ENCODE data around the gene SLC66A1.

Gene SLC66A1

DNA sequence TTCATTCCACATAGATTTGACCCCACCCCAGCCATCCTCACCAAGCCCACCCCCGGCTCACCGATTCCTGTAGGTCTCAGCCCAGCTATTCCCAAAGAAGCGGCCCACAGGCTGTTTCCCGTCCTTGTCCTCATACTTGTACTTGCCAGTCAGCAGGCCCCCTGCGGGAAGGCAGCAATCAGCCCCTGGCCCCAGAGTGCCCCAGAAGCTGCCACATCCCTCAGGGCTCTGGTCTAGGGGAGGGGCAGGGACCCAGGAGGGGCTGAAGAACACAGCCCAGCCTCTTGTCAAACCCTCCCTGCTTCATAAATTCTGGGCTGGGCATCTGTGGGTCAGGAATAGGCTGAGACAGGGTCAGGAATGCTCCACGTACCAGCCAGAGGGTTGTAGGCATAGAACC lies 5.2 kb upstream of the SLC66A1 start:
- no peak for FAIRE-seq

DNA sequence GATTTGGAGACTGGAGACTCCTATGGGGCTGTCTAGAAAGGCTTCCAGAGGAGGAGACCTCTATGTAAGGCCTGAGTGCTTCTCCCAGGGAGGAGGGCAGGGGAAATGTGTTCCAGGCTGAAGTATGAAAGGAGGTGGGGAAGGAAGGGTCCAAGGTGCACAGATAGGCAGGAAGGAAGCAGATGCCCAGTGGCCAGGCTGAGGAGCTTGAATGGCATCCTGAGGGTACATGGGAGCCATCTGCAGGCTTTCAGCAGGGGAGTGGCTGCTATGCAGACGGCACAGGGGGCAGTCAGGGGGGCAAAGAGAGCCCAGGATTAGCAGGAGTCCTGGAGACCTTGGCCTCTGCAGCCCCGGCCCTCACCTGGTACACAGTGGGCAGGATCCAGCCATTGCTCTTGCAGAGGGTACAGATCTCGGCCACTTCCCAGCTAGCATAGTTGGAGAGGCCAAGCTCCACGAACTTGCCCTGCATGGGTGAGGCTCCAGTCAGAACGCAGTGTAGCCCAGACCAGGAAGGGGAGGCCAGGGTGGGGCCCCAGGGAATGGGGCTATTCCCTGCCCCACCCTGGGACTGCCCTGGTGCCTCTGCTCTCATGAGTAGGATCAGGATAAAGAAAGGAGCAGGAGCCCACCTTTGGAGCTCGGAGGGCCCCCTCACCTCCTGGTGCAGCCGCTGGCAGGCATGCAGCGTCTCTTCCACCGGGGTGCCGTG lies 4.2 kb upstream of the SLC66A1 start:
- no peak for FAIRE-seq

DNA sequence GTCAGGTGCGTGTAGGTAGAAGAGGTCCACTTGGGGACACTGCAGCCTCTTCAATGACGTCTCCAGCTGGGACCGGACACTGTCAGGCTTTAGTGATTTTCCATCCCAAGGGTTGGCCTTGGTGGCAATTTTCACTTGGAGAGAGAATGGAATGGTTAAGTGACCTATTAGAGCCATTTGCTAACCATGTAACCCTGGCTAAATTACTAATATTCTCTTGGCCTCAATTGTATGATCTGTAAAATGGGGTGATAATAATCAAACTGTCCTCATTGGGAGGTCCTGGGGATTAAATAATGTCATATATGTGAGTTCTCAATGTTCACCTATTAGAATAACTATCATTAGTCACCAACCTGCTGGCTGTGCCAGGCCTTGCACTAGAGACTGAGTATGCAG lies 3.6 kb upstream of the SLC66A1 start:
- FAIRE-seq, result no peak

DNA sequence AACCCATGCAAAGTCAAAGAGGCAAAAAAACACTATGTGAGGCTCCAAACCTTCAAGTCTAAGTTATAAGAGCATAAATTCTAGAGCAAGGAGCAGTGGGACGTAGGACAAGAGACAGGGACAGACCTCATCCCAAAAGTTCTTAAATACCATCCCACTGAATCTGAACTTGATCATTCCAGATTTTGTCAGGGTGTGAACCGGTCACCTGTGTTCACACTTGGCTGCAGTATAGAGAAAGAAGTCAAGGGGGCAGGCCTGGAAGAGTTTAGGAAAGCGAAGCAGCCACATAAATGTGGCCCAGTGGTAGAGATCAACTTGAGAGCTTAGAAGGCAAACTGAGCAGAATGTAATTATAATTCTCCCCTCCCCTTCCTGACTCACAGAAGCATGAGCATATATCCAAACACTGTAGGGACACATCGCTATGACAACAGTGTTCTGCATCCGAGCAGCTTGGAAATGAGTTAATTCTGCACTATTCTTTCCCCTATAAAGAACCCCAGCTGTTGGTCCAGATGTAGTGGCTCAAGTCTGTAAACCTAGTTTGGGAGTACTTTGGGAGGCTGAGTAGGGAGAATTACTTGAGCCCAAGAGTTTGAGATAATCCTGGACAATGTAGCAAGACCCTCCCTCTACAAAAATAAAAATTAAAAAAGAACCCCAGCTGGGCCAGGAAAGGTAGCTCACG lies 2.9 kb upstream of the SLC66A1 start:
- FAIRE-seq, result no peak

DNA sequence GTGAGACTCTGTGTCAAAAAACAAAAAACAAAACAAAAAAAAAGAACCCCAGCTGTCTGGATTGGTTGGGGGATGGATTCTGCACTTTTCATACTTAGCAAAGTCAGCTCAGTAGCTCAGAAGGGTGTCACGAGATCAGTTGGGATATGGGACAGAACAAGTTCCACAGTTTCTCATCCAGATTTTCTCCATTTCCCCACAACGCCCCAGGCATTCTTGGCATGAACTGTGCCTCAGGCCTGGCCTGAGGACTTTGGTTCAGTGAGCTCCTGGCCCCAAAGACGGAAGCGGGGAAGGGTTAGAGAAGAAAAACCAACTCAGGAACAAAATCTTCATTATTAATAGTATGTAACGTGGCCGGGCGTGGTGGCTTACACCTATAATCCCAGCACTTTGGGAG lies 2.1 kb upstream of the SLC66A1 start:
- FAIRE-seq, result no peak

DNA sequence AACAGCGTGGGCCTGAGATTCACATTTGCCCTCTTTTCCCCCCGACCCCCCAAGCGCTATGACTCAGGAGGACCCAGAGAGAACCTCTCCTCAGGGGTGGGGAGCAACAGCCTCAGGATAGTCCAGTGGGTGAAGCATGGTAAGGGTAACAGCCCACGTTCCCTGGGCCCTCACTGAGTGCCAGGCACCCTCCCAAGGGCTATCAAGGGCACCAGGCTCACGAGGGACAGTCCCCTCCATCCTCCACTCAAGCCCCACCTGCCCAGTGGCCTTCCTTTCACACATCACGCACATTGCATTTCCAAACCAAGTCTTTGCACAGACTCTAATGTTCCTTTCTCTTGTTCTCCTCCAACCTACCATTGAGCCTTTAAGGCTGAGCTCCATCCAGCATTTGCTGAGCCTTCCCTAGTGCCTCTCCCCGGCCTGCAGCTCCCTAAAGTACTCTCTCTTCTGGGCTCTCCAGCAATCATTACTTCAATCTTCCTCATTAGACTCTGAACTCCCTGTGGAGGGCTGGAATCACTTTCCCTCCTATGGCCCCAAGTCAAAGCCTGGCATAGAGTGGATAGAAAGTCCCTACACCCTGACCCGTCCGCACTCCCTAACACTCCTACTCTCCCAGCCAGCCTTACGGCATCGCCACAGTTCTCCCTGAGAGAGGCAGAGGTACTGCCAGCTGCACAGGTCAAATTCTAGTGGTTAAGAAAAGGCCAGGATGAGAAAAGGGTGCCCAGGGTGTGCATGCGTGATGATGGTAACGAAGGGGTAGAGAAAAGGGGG lies 1.2 kb upstream of the SLC66A1 start:
- FAIRE-seq, result no peak

DNA sequence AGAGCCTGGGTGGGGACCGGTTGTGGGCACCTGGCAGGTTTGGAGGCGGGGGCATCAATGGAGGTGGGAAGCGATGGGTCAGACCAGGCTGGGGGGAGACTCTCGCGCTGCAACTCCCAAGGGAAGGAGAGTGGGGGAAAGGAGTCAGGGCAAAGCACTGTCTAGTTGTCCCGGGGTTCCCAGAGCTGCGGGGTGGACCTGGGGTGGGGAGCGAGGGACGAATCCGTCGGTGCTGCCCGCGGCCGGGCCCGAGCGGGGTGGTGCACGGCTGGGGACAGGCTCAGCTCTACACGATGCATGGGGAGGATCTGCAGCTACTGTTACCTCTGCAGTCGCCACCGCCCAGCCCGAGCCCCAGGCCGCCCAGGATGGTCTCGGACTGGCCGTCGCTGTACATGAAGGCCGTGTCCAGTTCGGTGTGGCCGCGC lies 609 bp upstream of the SLC66A1 start:
- FAIRE-seq, result no peak

DNA sequence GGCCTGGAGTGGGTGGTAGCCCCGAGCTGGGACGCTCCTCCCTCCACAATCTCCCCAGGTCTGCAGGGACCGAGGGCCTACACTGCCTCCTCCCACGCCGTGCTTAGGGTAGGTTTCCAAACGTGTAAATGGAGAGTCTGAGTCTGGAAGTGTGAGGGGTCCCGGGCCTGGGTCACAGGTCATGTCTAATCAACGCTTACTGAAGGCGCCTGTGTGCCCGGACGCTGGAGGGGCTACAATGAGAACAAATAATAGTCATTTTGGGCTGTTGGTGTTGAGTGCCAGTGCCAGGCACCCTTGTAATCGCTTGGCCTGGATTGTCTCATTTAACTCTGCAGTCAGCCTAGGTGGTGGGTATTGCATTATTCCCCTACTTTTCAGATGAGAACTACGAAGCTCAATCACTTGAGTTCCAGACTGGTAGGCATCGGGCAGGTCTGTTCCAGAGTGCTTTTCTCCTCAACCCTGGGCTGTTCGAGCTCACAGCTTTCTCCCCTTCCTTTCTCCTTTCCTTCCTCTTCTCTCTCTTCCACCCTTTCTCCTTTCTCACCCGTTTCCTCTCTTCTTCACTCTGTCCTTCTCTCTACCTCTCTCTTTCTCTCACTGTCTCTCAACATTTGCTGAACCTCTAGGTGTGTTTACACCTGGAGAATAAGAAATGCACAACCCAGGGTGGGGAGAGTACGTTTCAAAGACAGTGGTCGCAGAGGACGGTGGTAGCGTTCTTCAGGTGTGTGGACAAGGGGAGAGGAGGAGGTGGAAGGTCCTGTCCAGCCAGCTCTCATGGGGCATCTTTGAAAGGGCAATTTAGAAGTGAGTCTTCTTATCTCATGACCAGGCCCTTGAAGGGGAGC lies 883 bp downstream of the SLC66A1 start:
- no peak for FAIRE-seq

DNA sequence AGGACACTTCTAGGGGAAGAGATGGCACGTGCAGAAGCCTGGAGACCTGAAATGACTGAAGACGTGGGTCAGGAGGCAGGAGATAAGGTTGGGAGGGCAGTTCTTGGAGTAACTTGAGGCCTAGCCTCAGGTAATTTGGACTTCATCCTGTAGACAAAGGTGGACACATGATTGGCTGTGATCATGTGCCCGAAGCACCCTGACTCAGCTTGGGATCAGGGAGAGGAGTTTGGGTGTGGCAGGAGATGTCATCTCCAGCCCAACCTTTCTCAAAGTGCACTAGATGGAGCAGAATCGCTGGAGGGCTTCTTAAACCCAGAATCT lies 1.5 kb downstream of the SLC66A1 start:
- no peak for FAIRE-seq

DNA sequence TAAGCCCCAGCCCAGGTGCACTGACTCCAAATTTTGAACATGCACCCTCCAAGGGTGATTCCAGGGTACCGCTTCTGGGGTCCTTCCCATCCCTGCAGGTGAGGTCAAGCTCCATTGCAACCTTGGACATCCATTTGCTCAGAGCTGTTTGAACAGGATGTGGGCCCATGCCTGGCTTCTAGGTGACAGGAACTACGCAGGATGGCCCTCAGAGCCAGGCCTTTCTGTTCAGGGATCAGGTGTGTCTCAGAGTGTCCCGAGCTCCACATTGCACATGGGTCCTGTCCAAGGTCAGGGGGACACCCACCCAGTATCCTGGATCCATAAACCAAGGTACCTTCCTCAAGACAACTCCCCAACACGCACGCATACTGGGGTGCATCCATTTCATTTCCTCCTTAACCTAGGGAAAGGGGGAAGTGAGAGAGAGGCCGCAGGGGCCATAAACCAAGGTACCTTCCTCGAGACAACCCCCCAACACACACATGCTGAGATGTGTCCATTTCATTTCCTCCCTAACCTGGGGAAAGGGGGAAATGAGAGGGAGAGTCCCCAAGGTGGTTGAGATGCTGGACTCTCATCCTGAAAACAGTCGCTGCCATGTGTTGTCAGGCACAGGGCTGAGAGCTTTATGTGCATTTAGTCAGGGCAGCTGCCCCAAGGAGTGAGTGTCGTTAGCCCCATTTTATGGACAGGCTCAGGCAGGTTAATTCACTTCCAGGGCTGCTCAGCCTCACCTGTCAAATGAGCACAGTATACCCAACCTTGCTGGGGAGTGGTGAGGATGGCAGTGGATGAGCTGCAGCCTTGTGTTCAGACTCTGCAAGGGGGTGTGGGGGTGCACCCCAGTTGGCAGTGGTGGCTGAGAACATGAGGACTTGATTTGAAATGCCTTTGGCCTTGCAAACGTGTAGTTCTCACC lies 2.1 kb downstream of the SLC66A1 start:
- no peak for FAIRE-seq

DNA sequence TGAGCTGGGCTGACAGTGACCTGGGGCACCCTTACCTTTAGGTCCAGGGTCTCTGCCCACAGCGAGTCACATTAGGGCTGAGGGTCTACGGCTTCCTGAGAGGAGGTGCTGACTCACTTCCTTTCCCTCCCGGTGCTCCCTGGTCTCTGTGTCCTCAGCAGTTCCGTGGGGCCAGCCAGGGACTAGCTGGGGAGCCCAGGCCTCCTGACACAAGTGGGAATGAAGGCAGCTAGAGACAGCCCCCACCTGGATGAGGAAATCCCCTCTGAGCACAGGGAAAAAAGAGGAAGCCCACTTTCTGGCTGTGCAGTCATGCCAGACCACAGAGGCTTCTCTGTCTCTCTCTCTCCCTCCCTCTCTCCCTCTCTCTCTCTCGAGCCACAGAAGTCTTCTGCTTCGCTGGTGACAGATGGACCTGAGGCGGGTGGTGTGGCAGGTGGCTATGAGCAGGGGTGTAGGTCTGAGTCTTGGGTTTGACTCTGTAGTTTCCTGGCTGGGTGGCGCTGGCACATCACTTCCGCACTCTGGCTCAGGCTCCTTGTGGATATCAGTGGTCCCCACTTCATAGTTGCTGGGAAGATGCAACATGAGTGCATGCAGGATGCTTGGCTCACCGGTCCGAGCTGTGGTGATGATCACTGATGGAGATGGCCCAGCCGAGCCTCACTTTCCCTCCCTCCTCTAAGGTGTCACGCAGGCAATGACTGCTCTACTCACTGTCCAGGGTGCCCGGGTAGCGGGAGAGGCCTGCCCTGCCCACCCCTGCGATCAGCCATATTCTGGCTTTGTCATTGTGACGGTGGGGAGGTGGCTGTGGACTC lies 3.5 kb downstream of the SLC66A1 start:
- no peak for FAIRE-seq

DNA sequence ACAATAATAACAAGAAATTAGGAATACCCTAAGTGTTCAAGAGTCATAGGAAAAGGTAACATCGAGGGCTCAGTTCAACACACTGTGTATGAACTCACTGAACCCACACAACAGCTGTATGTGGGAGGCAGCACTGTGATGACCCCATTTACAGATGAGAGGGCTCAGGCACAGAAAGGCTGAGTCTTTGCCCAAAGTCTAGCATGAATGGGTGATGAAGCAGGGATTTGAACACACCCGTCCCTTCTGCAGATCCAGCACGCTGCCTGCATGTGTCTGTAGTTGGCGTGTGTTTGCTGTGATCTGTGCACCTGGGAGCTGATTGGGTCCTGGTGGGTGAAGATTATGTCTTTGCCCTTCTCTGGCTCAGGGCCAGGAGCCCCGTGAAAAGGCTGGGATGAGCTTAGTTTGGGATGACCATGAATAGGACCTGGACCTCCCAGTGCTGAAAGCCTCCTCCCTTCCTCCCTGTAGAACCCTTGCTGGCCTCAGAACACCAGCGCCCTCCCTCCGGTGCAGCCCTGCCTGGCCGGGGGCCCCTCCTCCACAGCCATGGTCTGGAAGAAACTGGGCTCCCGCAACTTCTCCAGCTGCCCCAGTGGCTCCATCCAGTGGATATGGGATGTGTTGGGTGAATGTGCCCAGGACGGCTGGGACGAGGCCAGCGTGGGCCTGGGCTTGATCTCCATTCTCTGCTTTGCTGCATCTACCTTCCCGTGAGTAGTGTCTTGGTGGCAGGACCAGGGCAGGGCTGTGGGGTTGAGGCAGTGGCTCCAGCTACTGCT lies 5.2 kb downstream of the SLC66A1 start:
- no peak for FAIRE-seq

DNA sequence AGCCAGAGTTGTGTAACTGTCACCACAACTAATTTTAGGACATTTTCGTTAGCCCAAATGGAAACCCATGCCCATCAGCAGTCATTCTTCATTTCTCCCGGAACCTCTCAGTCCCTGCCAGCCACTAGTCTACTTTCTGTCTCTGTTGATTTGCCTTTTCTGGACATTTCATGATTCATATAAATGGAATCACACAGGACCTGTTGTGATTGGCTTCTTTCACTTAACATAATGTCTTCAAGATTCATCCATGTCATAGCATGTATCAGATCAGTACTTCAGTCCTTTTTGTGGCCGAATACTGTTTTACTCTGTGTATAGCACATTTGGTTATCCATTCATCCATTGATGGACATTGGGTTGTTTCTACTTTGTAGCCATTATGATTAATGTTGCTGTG lies 7.1 kb downstream of the SLC66A1 start:
- no peak for FAIRE-seq

DNA sequence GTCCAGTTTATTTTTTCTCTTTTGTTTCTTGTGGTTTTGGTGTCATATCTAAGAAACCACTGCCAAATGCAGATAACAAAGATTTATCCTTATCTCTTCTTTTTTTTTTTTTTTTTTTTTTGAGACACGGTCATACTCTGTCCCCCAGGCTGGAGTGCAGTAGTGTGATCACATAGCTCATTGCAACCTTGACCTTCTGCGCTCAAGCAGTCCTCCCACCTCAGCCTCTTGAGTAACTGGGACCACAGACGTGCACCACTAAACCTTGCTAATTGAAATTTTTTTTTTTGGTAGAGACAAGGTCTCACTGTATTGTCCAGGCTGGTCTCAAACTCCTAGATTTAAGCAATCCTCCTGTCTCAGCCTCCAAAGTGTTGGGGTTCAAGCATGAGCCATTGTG lies 8.9 kb downstream of the SLC66A1 start:
- no peak for FAIRE-seq

DNA sequence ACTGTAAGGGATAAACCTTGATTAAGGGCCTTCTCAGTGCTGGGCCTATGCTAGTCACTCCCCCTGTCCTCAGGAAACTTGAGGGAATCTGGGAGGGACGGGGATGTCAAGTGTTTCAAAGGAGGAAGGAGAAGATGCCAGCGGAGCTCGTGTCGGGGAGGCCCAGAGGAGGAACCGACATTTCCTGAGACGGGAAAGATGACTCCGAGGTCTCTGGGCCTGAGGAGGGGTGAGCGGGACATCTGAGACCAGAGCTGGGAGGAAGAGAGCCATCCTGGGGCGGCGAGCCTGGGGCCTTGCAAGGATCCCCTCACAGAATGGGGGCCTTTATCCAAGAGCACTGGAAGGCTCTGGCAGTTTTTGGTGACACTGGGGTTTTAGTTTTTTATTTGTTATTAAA lies 10.4 kb downstream of the SLC66A1 start:
- no peak for FAIRE-seq

DNA sequence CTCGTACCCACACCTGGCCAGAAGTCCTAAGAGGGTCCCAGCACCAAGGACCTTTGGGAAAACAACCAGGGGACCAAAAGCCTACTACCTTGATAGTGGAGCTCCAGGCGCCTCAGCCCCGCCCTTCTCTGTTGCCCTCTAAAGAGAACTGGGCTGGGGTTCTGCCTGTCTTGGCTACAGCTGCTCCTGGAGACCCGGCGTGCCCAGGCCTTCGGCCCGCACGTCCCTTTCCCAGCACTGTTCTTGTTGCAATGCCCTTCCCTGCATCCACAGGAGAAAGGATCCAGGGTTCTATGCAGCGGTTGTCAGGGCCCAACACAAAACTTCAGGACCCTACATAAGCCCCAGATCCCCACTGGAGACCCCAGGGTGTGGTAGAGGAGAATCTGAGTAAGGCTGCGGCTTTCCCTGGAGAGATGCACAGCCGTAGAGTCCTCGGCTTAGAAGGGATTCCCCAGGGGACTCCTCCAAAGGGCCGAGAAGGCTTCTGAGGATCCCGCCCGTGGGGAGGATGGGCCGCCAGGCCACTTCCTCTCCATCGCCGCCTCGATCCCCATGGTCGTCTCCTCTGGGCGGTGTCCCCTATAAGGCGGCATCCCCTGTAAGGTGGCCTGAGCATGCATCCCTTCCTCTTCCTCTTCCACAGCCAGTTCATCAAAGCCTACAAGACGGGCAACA lies 12.0 kb downstream of the SLC66A1 start:
- FAIRE-seq, result no peak

DNA sequence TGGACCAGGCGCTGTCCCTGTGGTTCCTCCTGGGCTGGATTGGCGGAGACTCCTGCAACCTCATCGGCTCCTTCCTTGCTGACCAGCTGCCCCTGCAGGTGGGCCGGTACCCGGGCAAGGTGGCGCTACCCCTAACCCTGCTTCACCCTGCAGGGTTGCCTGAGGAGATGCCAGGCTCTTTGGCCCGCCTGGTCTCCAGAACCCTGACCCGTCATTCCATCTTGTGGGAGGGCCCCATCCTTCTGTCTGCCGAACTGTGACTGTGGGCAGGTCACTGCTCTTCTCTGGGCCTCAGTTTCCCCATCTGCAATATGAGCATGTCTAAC lies 12.5 kb downstream of the SLC66A1 start:
- no peak for FAIRE-seq

DNA sequence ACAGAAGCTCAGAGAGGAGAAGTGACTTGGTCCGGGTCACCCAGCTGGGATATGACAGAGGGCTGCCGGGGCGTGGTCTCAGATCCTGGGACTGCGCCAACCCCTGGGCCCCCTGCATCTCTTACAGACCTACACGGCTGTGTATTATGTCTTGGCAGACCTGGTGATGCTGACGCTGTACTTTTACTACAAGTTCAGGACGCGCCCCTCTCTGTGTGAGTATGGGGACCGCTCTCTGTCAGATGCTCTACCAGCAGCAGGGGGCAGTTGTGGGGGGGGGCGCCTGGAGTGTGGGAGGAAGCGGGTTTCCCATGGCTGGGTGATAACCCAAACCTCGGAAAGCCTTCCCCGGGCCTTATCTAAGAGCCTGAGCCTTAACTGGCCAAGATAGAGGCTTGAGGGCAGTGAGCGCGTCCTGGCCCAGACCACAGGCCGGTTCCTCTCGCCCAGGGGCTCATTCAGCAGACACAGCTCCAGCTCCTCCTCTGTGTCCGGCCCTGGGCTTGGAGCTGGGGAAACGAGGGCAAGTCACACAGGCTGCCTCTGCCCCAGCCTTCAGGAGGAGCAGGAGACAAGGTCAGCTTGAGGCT lies 13.3 kb downstream of the SLC66A1 start:
- no peak for FAIRE-seq

DNA sequence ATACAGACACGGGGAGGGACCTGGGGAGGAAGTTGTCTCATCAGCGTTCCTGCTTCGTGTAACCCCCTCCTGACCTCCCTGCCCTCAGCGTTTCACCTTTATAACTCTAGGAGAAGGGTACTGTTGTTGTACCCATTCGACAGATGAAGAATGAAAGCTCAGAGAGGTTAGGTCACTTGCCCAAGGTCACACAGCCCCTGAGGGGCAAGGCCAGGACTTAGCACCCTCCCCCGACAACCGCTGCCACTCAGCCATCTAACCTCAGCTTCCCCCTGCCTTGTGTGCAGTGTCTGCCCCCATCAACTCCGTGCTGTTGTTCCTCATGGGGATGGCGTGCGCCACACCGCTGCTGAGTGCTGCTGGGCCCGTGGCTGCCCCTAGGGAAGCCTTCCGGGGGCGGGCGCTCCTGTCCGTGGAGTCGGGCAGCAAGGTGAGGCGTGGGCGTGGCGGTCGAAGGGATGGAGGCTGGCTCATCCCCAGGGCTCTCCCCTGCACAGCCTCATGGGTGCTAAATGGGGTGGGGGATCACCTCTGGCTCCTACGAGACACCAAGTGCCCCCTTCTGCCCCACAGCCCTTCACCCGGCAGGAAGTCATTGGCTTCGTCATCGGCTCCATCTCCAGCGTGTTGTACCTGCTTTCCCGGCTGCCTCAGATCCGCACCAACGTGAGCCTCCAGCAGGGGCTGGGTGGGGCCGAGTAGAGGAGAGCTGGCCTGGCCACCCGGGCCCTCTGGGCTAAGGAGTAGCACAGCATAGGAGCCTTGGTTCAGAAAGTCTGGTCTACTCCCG lies 14.0 kb downstream of the SLC66A1 start:
- no peak for FAIRE-seq
